ENCODE data around the gene TBC1D14.

DNA sequence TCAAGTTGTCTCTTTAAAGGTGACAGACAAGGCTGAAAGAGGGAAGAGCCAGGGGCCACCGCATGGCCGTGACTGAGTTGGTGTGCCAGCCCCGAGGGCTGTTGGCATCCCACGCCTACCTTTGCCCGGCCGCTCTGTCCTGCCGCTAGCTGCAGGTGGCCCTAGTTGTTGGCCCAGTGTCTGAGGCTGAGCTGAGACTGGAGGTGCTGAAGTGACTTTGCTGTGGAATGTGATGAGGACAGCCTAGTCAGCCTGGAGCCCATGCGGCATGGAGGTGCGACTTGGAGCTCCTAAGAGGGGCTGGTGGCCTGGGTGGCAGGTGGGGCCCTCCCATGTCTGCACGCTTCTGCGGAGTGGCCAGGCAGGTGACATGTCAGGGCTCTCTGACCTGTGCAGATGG, 140.1 kb downstream of the TBC1D14 start:
- TF ChIP-seq, protein P1, sequence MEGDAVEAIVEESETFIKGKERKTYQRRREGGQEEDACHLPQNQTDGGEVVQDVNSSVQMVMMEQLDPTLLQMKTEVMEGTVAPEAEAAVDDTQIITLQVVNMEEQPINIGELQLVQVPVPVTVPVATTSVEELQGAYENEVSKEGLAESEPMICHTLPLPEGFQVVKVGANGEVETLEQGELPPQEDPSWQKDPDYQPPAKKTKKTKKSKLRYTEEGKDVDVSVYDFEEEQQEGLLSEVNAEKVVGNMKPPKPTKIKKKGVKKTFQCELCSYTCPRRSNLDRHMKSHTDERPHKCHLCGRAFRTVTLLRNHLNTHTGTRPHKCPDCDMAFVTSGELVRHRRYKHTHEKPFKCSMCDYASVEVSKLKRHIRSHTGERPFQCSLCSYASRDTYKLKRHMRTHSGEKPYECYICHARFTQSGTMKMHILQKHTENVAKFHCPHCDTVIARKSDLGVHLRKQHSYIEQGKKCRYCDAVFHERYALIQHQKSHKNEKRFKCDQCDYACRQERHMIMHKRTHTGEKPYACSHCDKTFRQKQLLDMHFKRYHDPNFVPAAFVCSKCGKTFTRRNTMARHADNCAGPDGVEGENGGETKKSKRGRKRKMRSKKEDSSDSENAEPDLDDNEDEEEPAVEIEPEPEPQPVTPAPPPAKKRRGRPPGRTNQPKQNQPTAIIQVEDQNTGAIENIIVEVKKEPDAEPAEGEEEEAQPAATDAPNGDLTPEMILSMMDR (conservative IDR thresholded peaks at IDR 0.05; ENCODE audit: low read depth, low read length): no peak
- no peak for TF ChIP-seq EZH2 (IDR thresholded peaks at IDR 0.05; ENCODE audit: borderline replicate concordance, low read depth, low read length, poor library complexity, severe bottlenecking)
